GDM1 (cell line): ENCODE data around the gene NLRP1.

Experiments
- DNase-seq: peaks from one replicate; lab custom pipeline; 2025; lab: John Stamatoyannopoulos, UW

The NLRP1 gene

DNA sequence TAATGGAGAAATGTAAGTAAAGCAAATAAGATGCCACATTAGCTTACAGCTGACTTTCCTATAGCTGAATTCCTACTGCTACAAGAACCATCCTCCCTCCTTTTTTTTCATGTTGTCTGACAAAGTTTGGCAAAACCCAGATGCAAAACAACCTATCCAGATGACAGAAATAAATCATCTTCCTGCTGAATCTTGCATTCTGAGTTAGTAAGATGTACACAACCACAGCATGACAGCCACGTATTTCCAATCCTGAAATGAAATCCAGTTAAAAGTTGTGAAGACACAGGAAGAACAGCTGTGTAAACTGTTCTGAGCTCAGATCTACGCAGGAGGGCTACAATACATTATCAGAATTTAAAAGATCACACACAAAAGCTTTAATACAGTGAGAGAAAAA is 110.4 kb downstream of the NLRP1 start:
- DNase-seq: no peak

DNA sequence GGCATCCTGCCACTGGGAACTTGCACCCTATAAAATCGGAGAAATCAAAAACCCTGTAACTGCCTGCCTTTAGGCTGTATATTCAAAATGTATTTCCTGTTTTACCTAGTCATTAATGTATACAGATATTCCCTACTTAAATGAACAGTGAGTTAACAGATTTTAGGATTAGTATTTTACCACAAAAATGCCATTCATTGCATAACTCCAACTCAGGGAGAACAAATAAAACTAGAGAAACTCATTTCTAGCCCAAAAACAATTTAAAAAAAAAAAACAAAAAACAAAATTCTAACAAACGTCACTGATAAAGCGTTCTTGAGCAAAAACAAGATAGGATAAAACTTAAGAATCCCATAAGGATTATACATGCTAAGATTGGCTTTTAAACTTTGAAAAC is 111.8 kb downstream of the NLRP1 start:
- no peak for DNase-seq

DNA sequence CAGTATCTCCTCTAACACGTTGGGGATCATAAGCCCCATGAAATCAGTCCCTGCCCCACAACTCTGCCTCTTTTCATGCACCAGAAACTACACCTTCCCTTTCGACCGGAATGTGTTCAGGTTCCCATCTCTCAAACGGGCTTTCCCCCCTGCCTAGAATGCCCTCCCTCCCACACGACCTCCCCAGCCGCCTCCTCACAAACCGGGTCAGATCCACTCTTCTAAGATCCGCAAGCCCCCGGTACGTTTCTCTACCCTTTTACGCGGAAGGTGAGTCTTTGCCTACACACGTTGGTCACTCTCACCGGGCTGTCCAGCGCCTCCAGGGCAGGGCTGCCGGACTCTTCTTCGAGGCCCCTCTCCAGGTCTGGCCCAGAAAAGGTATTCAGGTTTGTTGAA is 116.2 kb downstream of the NLRP1 start:
- DNase-seq: no peak

DNA sequence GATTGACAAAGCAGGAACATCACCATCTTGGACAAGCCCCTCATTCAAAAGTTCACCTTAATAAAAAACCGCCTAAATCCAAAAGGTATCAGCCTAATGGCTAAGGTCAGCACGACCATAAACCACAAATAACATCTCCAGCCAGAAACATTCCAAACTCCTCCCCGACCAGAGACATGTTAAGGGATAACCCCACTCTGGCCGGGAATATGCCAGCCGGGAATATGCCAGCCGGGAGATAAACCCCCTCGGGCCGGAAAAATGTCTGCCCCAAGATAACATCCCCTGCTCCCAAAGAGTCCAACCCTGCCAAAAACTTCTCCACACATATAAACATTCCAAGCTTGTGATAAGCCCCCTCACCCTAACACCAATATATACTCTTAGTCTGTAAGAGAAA is 116.9 kb downstream of the NLRP1 start:
- DNase-seq: no peak

DNA sequence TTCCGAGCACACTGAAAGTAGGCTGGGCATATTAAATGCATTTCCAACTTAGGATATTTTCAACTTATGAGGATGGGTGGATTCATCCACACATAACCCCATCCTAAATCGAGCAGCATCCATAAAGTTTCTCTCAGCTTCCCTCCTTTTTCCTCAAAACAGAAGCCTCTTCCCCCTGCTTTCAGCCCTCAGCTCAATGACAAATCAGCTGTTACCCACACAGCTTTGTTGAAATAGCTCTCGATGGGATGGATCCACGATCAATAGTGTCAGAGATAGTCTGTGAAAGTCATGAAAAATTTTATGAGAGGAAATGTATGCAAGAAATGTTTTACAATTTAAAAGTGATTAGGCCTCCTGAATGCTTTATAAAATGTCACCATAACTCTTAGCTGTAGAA is 118.0 kb downstream of the NLRP1 start:
- no peak for DNase-seq

DNA sequence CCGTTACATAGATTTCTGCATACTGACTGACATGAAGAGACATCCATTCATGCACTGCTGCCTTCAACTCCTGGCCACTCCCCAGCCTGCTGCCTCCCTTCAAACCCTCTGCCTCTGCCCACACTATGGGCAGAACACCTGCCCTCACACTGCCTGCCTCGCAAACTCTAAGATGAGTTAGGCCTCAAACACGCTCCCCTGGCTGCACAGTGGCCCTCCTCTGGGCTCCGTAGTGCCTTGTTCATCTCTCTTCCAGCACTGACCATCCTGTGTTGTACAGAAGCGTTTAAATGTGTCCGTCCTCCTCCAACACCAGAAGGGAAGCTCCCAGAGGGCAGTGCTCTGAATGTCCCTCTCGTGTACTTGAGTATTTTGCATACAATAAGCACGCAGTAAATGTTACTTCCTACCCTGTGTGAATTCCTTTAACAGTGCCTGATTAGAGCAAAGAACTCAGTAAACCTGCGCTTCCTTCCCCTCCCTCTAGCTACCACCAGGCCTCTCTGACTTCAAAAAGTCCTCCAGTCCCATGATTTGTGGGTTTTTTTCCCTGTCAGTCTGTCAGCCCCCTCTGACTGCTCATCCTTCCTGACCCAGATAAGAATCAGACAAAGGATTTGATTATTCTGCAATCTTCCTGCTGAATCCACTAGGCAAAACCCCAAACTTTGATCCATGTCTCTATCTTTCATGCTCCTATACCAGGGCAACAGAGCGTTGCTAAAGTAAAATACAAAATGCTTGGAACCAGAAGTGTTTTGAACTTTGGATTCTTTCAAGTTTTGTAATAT is 119.4 kb downstream of the NLRP1 start:
- DNase-seq: no peak
